ENCODE measurements around the gene ZNF280D.

DNA sequence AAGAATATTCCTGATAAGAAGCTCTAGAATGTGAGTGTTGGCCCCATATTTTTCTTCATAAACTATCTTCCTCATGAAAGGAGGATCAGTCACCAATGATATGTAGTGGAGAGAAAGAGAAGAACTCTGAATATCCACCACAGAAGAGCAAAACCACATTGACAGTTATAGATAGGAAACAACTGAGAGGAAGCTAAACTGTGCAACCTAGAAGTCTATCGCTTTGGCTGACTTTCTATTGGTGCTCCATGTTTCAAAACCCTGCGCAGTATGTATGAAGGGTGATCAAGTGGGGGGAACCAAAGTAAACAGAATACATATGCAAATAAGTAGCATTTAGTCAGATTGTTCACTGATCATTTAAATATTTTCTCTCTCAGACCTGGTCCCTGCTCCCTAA lies 41.0 kb upstream of the ZNF280D start:
- TF ChIP-seq ZNF274 (IDR thresholded peaks at IDR 0.05; ENCODE audit: low read depth, low read length) (no peak), SUZ12 (IDR thresholded peaks at IDR 0.05; ENCODE audit: extremely low read depth, insufficient read depth, insufficient read length) (no peak)
